Spleen (tissue), 11 donors: ENCODE measurements around the gene CAPN9. TPM values are rescaled to one million over a fixed set of nuclear protein-coding genes. Genes with fewer than 3 reads are reported as not detected.

Source experiments
- DNase-seq: peaks from one replicate; pipeline ENCODE4 v3.0.0-alpha.2; 2020
- H3K27ac ChIP-seq, 8 donors: fragments of 200-600 bp; sonication (generic) in 7 of 8; 1 replicate in 4 of 8; 2 replicates in 4 of 8; pipeline versions ENCODE4 v1.5.0 to v1.8.0; 2016 to 2021; ENCODE audit warnings: inconsistent platforms in 4 of 8, mild to moderate bottlenecking in 4 of 8, moderate library complexity in 1 of 8
- H3K27me3 ChIP-seq, 7 donors: fragments of 200-600 bp; sonication (generic) in 6 of 7; replicated peaks in 1 of 7; 1 replicate in 4 of 7; 2 replicates in 3 of 7; pipeline versions ENCODE4 v1.5.0 to v1.8.0; 2016 to 2021; ENCODE audit warnings: inconsistent platforms in 3 of 7, mild to moderate bottlenecking in 1 of 7
- H3K36me3 ChIP-seq, 6 donors: fragments of 200-600 bp; sonication (generic) in 5 of 6; 1 replicate in 4 of 6; 2 replicates in 2 of 6; pipeline versions ENCODE4 v1.5.0 to v1.8.0; 2016 to 2021; ENCODE audit warnings: inconsistent platforms in 2 of 6
- H3K4me1 ChIP-seq, 6 donors: fragments of 200-600 bp; sonication (generic) in 5 of 6; 1 replicate in 3 of 6; 2 replicates in 3 of 6; pipeline versions ENCODE4 v1.5.0 to v1.8.0; 2016 to 2021; ENCODE audit warnings: inconsistent platforms in 3 of 6
- H3K4me3 ChIP-seq, 8 donors: fragments of 200-600 bp; sonication (generic) in 7 of 8; 1 replicate in 4 of 8; 2 replicates in 4 of 8; pipeline versions ENCODE4 v1.5.0 to v1.8.0; 2016 to 2021; ENCODE audit warnings: inconsistent platforms in 4 of 8, mild to moderate bottlenecking in 4 of 8, moderate library complexity in 2 of 8
- H3K9me3 ChIP-seq, 8 donors: fragments of 200-600 bp; sonication (generic) in 7 of 8; 1 replicate in 4 of 8; 2 replicates in 4 of 8; pipeline versions ENCODE4 v1.5.0 to v1.8.0; 2016 to 2021; ENCODE audit warnings: inconsistent platforms in 4 of 8
- POLR2A ChIP-seq, 3 donors: fragments of 450-650 bp; IDR thresholded peaks; one replicate each; pipeline ENCODE4 v1.5.1; 2017; ENCODE audit warnings: antibody characterized with exemption in 3 of 3, mild to moderate bottlenecking in 1 of 3
- POLR2AphosphoS5 ChIP-seq, 3 donors: sonication (generic); formaldehyde crosslinking; IDR thresholded peaks; one replicate each; pipeline ENCODE4 v1.5.1; 2017; ENCODE audit warnings: antibody characterized with exemption in 3 of 3
- WGBS, 5 donors: extraction: QIAGEN DNeasy Blood & Tissue Kit in 3 of 5; methylation state at CpG; one replicate each; pipeline versions ENCODE4 v1.1.5 to v1.1.7; 2013 to 2018; 5-methylcytosine and 5-hydroxymethylcytosine counted together
- intact Hi-C: fragments of 100-400 bp; cut with DNase I; formaldehyde crosslinking; loops from one replicate; pipeline ENCODE4 v1.15.0; 2023; ENCODE audit warnings: low total_unique reads
- polyA plus RNA-seq, 3 donors: library from polyadenylated mRNA; stranded (reverse); fragments of 200-250 nt; gene quantifications; one replicate each; pipeline ENCODE4 v1.2.1, GENCODE V29; 2013
- total RNA-seq, 7 donors: library from RNA; depleted of rRNA in 3 of 7; stranded (reverse); fragments of >200 nt in 3 of 7; fragmentation: NEBNext Ultra II Directional in 4 of 7; extraction: Animal tissue kit (Norgen Biotek cat#: 25700) in 4 of 7; gene quantifications; one replicate each; pipeline versions ENCODE4 v1.1.0 to v1.2.1, GENCODE V29; 2016 to 2021
- TF ChIP-seq, protein P1 (sequence below), 11 experiments: fragments of 200-600 bp in 7 of 11; fragments of 450-650 bp in 4 of 11; sonication (generic) in 4 of 11; IDR thresholded peaks in 8 of 11; conservative IDR thresholded peaks in 3 of 11; 1 replicate in 7 of 11; 2 replicates in 4 of 11; pipeline versions ENCODE4 v1.4.0 to v1.8.0; 2016 to 2021; ENCODE audit warnings: antibody characterized with exemption in 11 of 11, inconsistent platforms in 4 of 11, mild to moderate bottlenecking in 1 of 11
- donor health status: healthy with polysubstance abuse.
- donor health status: DM: no; HTN: no; CAD: no; lungs with moderate emphysema.
- donor health status: DM: no; HTN: no; CAD: no.
- donor health status: Bipolar disorder and iron deficiency.
- donor health status: healthy.
- donor health status: DM: no; HTN: no; CAD: no.
- donor health status: DM: yes; HTN: yes; CAD: no.

The CAPN9 gene
- total and polyA plus RNA-seq, 10 donors: 0.05 TPM; not detected in 9

DNA sequence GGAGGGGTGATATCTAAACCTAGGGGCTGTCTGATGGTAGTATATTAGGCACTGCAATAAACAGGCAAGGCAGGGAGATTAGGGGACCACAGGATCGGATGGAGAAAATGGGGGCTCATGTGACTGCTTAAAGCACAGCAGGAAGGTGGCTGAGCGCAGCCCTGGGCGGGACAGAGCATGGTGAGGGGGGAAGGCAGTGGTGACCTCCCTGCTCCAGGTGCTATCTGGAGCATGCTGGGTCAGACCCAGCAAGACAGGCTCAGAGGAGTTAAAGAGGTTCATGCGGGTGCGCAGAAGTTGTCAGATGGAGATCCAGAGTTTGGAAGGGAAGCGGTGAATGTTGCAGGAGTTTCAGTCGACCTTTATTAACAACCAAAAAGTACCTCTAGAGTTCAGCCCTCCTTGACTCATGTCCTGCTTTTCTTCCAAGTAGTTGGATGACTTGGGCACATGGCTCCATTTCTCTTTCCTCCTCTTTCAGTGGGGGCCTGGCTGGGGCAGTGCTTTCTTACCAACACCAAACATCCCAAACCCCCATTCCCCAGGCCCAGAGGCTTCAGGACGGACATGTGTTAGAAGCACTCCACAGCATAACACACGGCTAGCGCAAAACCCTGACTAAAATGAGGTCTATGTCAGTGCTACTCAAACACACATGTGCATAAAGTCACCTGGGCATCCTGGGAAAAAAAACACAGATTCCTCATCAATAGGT, 41.5 kb downstream of the CAPN9 start:
- Histone ChIP-seq H3K27ac (no peak overlapping the region), H3K9me3 (no peaks in the 10 kb centered on the region), H3K27me3 (peaks cover 0 to 10% (median 0%) of the 10 kb centered on the region in 7 donors), H3K4me1 (no peaks in the 10 kb centered on the region), H3K4me3 (no peak overlapping the region), H3K36me3 (no peaks in the 10 kb centered on the region)
- TF ChIP-seq POLR2A (IDR thresholded peaks at IDR 0.05): no peak
- intact Hi-C loops: no loop called here
- DNase-seq: no peak
- WGBS, 5 donors: 84 to 95% (median 84%) methylated on average over 10 of the region's 10 CpGs

DNA sequence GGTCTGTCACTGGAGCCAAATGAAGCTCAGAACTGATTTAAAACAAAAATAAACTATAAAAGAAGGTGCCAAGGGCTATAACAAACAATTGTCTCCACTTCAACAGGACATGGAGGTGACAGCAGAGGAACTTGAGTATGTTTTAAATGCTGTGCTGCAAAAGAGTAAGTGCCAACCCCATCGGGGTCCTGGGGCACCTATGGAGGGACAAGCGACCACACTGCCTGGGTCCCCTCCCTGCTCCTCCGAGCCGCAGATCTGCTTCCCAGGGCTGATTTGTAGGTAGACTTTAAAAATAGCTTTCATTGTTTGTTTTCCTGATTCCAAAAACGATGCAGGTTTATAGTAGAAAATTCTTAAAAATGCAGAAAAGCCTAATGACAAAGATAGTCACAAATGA, 42.8 kb downstream of the CAPN9 start:
- WGBS, 5 donors: 74 to 77% (median 75%) methylated on average over 5 of the region's 5 CpGs
- H3K4me1 ChIP-seq: no peaks in the 10 kb centered on the region
- H3K9me3 ChIP-seq: no peaks in the 10 kb centered on the region
- no peak overlapping the region for H3K27ac ChIP-seq
- H3K27me3 ChIP-seq: peaks cover 0 to 10% (median 0%) of the 10 kb centered on the region in 7 donors
- no peak for DNase-seq
- no peaks in the 10 kb centered on the region for H3K36me3 ChIP-seq
- TF ChIP-seq, protein P1, sequence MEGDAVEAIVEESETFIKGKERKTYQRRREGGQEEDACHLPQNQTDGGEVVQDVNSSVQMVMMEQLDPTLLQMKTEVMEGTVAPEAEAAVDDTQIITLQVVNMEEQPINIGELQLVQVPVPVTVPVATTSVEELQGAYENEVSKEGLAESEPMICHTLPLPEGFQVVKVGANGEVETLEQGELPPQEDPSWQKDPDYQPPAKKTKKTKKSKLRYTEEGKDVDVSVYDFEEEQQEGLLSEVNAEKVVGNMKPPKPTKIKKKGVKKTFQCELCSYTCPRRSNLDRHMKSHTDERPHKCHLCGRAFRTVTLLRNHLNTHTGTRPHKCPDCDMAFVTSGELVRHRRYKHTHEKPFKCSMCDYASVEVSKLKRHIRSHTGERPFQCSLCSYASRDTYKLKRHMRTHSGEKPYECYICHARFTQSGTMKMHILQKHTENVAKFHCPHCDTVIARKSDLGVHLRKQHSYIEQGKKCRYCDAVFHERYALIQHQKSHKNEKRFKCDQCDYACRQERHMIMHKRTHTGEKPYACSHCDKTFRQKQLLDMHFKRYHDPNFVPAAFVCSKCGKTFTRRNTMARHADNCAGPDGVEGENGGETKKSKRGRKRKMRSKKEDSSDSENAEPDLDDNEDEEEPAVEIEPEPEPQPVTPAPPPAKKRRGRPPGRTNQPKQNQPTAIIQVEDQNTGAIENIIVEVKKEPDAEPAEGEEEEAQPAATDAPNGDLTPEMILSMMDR (IDR thresholded peaks at IDR 0.05 in 8 of 11, conservative IDR thresholded peaks at IDR 0.05 in 3 of 11): no peak
- TF ChIP-seq POLR2A (IDR thresholded peaks at IDR 0.05) (no peak), POLR2AphosphoS5 (IDR thresholded peaks at IDR 0.05) (no peak)
- intact Hi-C loops: no loop called here
- no peak overlapping the region for H3K4me3 ChIP-seq

DNA sequence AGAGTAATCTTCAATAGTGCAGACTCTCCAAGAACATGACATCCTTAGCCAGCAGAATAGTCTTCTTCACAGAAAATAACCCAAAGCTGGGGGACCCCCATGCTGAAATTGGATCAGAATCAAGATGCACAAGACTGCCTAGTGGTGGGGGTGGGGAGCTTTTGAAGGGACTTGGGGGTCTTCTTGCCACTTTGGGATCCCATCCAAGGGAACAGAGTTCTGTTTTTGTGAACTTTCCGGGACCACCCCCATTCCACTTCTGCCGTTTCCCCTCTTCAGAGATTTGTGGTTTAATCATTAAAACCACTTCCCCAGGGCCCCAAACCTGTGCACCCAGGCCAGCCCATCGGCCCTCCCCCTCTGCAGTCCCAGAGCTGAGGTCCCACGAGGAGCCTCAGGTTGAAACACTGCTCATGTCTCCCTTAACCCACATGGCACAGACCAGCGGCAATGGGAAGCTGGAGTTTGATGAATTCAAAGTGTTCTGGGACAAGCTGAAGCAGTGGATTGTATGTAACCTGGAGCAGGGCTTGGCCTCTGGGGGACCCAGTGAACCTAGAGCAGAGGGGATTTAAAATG, 44.9 kb downstream of the CAPN9 start:
- TF ChIP-seq POLR2A (IDR thresholded peaks at IDR 0.05): no peak
- TF ChIP-seq POLR2AphosphoS5 (IDR thresholded peaks at IDR 0.05): no peak
- TF ChIP-seq, protein P1 (IDR thresholded peaks at IDR 0.05 in 8 of 11, conservative IDR thresholded peaks at IDR 0.05 in 3 of 11): no peak
- no peaks in the 10 kb centered on the region for H3K4me1 ChIP-seq
- no peak overlapping the region for H3K27ac ChIP-seq
- DNase-seq: no peak
- 18 to 41% (median 37%) methylated on average over 5 of the region's 5 CpGs for WGBS, 5 donors
- intact Hi-C loops: no loop called here
- H3K27me3 ChIP-seq: peaks cover 0 to 10% (median 0%) of the 10 kb centered on the region in 7 donors
- no peaks in the 10 kb centered on the region for H3K9me3 ChIP-seq
- no peak overlapping the region for H3K4me3 ChIP-seq
- H3K36me3 ChIP-seq: no peaks in the 10 kb centered on the region

DNA sequence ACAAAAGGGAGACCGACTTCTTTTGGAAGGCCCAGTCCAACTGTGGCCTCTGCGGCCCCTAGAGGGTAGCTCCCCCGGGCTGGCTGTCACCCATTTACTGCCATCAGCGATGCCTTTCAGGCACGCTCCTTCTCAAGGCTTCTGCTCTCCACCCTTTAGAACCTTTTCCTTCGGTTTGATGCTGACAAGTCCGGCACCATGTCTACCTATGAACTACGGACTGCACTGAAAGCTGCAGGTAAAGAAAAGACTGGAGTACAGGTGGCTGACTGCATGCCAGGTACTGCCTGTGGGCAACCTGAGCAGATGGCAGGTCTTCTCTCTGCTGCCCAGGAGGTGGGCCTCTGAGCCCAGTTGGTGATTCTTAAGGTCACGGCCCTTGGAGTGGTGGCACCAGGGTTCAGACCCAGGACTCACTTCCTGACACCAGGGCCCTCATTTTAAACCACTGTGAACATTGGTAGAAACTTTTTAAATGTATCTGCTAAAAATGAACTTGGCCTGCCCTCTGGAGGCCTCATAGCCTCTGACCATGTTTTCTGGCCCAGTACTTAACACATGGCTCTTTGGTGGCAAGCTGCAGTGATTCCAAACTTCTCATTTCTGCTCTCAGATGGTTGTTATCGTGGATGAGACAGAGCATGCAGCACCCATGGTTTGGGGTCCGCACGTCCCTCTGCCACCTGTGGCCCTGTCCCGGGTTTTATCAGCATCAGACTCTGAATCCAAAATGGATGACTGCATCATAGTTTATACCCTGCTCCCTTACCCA, 45.7 kb downstream of the CAPN9 start:
- Histone ChIP-seq H3K27me3 (peaks cover 0 to 11% (median 0%) of the 10 kb centered on the region in 7 donors), H3K4me1 (no peaks in the 10 kb centered on the region), H3K9me3 (no peaks in the 10 kb centered on the region), H3K36me3 (no peaks in the 10 kb centered on the region), H3K27ac (no peak overlapping the region), H3K4me3 (no peak overlapping the region)
- intact Hi-C loops: no loop called here
- DNase-seq: no peak
- WGBS, 5 donors: 84 to 94% (median 91%) methylated on average over 12 to 13 of the region's 13 CpGs
- TF ChIP-seq POLR2AphosphoS5 (IDR thresholded peaks at IDR 0.05) (no peak), POLR2A (IDR thresholded peaks at IDR 0.05) (no peak)
- TF ChIP-seq, protein P1 (IDR thresholded peaks at IDR 0.05 in 8 of 11, conservative IDR thresholded peaks at IDR 0.05 in 3 of 11): no peak
